ENCODE measurements around the gene AK4.
"Not testable (repeated sequence)": the region's sequence is repeated elsewhere in the genome, so short reads cannot be mapped to it uniquely, and the experiment has no call there.

The AK4 gene

GRCh38 chr1:65233782-65234181 lies 85.8 kb downstream of the AK4 start:
- no peak for TF ChIP-seq CTCF (conservative IDR thresholded peaks at IDR 0.05; ENCODE audit: control insufficient read depth, insufficient read depth, low read depth, low read length)
- no peak overlapping the region for H3K4me3 ChIP-seq (ENCODE audit: control insufficient read depth, low read depth, low read length)
- DNase-seq (ENCODE audit: low read depth): no peak

GRCh38 chr1:65235867-65236805 lies 88.1 kb downstream of the AK4 start:
- no peak overlapping the region for H3K4me3 ChIP-seq (ENCODE audit: control insufficient read depth, low read depth, low read length)
- TF ChIP-seq CTCF (conservative IDR thresholded peaks at IDR 0.05; ENCODE audit: control insufficient read depth, insufficient read depth, low read depth, low read length): peak; percentile 49
- DNase-seq (ENCODE audit: low read depth): peak; percentile 54

GRCh38 chr1:65237088-65237487 lies 89.1 kb downstream of the AK4 start:
- H3K4me3 ChIP-seq (ENCODE audit: control insufficient read depth, low read depth, low read length); DNase-seq (ENCODE audit: low read depth): not testable (repeated sequence)

GRCh38 chr1:65237503-65237902 lies 89.5 kb downstream of the AK4 start:
- DNase-seq (ENCODE audit: low read depth): no peak
- H3K4me3 ChIP-seq (ENCODE audit: control insufficient read depth, low read depth, low read length): no peak overlapping the region
- no peak for TF ChIP-seq CTCF (conservative IDR thresholded peaks at IDR 0.05; ENCODE audit: control insufficient read depth, insufficient read depth, low read depth, low read length)

- no peak overlapping the region for H3K4me3 ChIP-seq (ENCODE audit: control insufficient read depth, low read depth, low read length)
- TF ChIP-seq CTCF (conservative IDR thresholded peaks at IDR 0.05; ENCODE audit: control insufficient read depth, insufficient read depth, low read depth, low read length): no peak
- DNase-seq (ENCODE audit: low read depth): no peak
Observed at GRCh38 chr1:65238010-65238409, 90.0 kb downstream of the AK4 start.

GRCh38 chr1:65243491-65243890 lies 95.5 kb downstream of the AK4 start:
- no peak overlapping the region for H3K4me3 ChIP-seq (ENCODE audit: control insufficient read depth, low read depth, low read length)
- TF ChIP-seq CTCF (conservative IDR thresholded peaks at IDR 0.05; ENCODE audit: control insufficient read depth, insufficient read depth, low read depth, low read length): no peak
- no peak for DNase-seq (ENCODE audit: low read depth)

GRCh38 chr1:65245295-65245694 lies 97.3 kb downstream of the AK4 start:
- DNase-seq (ENCODE audit: low read depth): no peak
- H3K4me3 ChIP-seq (ENCODE audit: control insufficient read depth, low read depth, low read length): no peak overlapping the region
- TF ChIP-seq CTCF (conservative IDR thresholded peaks at IDR 0.05; ENCODE audit: control insufficient read depth, insufficient read depth, low read depth, low read length): no peak
